ENCODE data around the gene AICDA. TPM values are rescaled to one million over a fixed set of nuclear protein-coding genes. Genes with fewer than 3 reads are reported as not detected.
A peak's percentile ranks its signal among the peaks of the same experiment; 100 is the strongest.
"Not testable (repeated sequence)": the region's sequence is repeated elsewhere in the genome, so short reads cannot be mapped to it uniquely, and the experiment has no call there.

Gene AICDA
- total and polyA plus RNA-seq, 5 donors from 2014 or later: not detected

- H3K9me3 ChIP-seq (ENCODE audit: control insufficient read depth in 2 of 2, low read length in 2 of 2); H3K4me3 ChIP-seq (ENCODE audit: low read depth, low read length); H3K27ac ChIP-seq (ENCODE audit: insufficient read depth, low read length, poor library complexity, severe bottlenecking); H3K4me1 ChIP-seq (ENCODE audit: control insufficient read depth, insufficient read depth, low read length, poor library complexity, severe bottlenecking); DNase-seq; ATAC-seq (ENCODE audit: low read depth in 2 of 2); H3K4me1 Mint-ChIP-seq; H3K36me3 ChIP-seq (ENCODE audit: control insufficient read depth, insufficient read depth, low read length); H3K9me3 Mint-ChIP-seq; H3K27me3 ChIP-seq (ENCODE audit: control insufficient read depth, insufficient read depth, low read length); H3K4me3 Mint-ChIP-seq; H3K27me3 Mint-ChIP-seq: not testable (repeated sequence)
- Mint-ChIP-seq H3K27ac (peak overlapping the region in 1 of 3 donors; percentile 20), H3K36me3 (peaks cover 10% of the 10 kb centered on the region)
Observed at GRCh38 chr12:8636007-8636346, 23.3 kb upstream of the AICDA start.

- not testable (repeated sequence) for H3K27ac ChIP-seq (ENCODE audit: insufficient read depth, low read length, poor library complexity, severe bottlenecking); H3K4me3 ChIP-seq (ENCODE audit: low read depth, low read length); ATAC-seq (ENCODE audit: low read depth in 2 of 2); H3K36me3 ChIP-seq (ENCODE audit: control insufficient read depth, insufficient read depth, low read length); H3K4me1 Mint-ChIP-seq; H3K9me3 ChIP-seq (ENCODE audit: control insufficient read depth in 2 of 2, low read length in 2 of 2); DNase-seq; H3K4me1 ChIP-seq (ENCODE audit: control insufficient read depth, insufficient read depth, low read length, poor library complexity, severe bottlenecking); H3K4me3 Mint-ChIP-seq; H3K9me3 Mint-ChIP-seq; H3K27ac Mint-ChIP-seq; H3K27me3 ChIP-seq (ENCODE audit: control insufficient read depth, insufficient read depth, low read length); H3K27me3 Mint-ChIP-seq
- peaks cover 12% of the 10 kb centered on the region for H3K36me3 Mint-ChIP-seq
Observed at GRCh38 chr12:8635342-8636006, 22.8 kb upstream of the AICDA start.

GRCh38 chr12:8630131-8630530 is 17.5 kb upstream of the AICDA start:
- Histone ChIP-seq H3K27me3 (ENCODE audit: control insufficient read depth, insufficient read depth, low read length) (no peaks in the 10 kb centered on the region), H3K4me1 (ENCODE audit: control insufficient read depth, insufficient read depth, low read length, poor library complexity, severe bottlenecking) (no peaks in the 10 kb centered on the region), H3K36me3 (ENCODE audit: control insufficient read depth, insufficient read depth, low read length) (no peaks in the 10 kb centered on the region), H3K27ac (ENCODE audit: insufficient read depth, low read length, poor library complexity, severe bottlenecking) (no peak overlapping the region), H3K9me3 (ENCODE audit: control insufficient read depth in 2 of 2, low read length in 2 of 2) (no peaks in the 10 kb centered on the region), H3K4me3 (ENCODE audit: low read depth, low read length) (no peak overlapping the region)
- Mint-ChIP-seq H3K9me3 (peaks cover 0 to 2% (median 0%) of the 10 kb centered on the region in 7 donors), H3K4me3 (no peak overlapping the region), H3K27ac (no peak overlapping the region), H3K27me3 (peaks cover 6% of the 10 kb centered on the region), H3K36me3 (peaks cover 12% of the 10 kb centered on the region), H3K4me1 (peaks cover 0 to 5% (median 0%) of the 10 kb centered on the region in 4 donors)
- ATAC-seq (ENCODE audit: low read depth in 2 of 2) (no peak), DNase-seq (no peak)

GRCh38 chr12:8629486-8630033 is 16.9 kb upstream of the AICDA start:
- no peak overlapping the region for H3K4me3 ChIP-seq (ENCODE audit: low read depth, low read length)
- H3K4me3 Mint-ChIP-seq: no peak overlapping the region
- peaks cover 0 to 5% (median 0%) of the 10 kb centered on the region in 4 donors for H3K4me1 Mint-ChIP-seq
- no peaks in the 10 kb centered on the region for H3K36me3 ChIP-seq (ENCODE audit: control insufficient read depth, insufficient read depth, low read length)
- peaks cover 6% of the 10 kb centered on the region for H3K27me3 Mint-ChIP-seq
- peaks cover 9% of the 10 kb centered on the region for H3K36me3 Mint-ChIP-seq
- DNase-seq: no peak
- H3K27me3 ChIP-seq (ENCODE audit: control insufficient read depth, insufficient read depth, low read length): no peaks in the 10 kb centered on the region
- H3K9me3 Mint-ChIP-seq: peaks cover 0 to 2% (median 0%) of the 10 kb centered on the region in 7 donors
- no peaks in the 10 kb centered on the region for H3K9me3 ChIP-seq (ENCODE audit: control insufficient read depth in 2 of 2, low read length in 2 of 2)
- no peak for ATAC-seq (ENCODE audit: low read depth in 2 of 2)
- H3K27ac Mint-ChIP-seq: no peak overlapping the region
- H3K4me1 ChIP-seq (ENCODE audit: control insufficient read depth, insufficient read depth, low read length, poor library complexity, severe bottlenecking): no peaks in the 10 kb centered on the region
- no peak overlapping the region for H3K27ac ChIP-seq (ENCODE audit: insufficient read depth, low read length, poor library complexity, severe bottlenecking)

- Histone ChIP-seq H3K4me3 (ENCODE audit: low read depth, low read length) (no peak overlapping the region), H3K27me3 (ENCODE audit: control insufficient read depth, insufficient read depth, low read length) (no peaks in the 10 kb centered on the region), H3K27ac (ENCODE audit: insufficient read depth, low read length, poor library complexity, severe bottlenecking) (no peak overlapping the region), H3K9me3 (ENCODE audit: control insufficient read depth in 2 of 2, low read length in 2 of 2) (no peaks in the 10 kb centered on the region), H3K36me3 (ENCODE audit: control insufficient read depth, insufficient read depth, low read length) (no peaks in the 10 kb centered on the region), H3K4me1 (ENCODE audit: control insufficient read depth, insufficient read depth, low read length, poor library complexity, severe bottlenecking) (no peaks in the 10 kb centered on the region)
- ATAC-seq (ENCODE audit: low read depth in 2 of 2): no peak
- Mint-ChIP-seq H3K27ac (no peak overlapping the region), H3K9me3 (peaks cover 0 to 2% (median 0%) of the 10 kb centered on the region in 7 donors), H3K4me1 (peaks cover 0 to 5% (median 0%) of the 10 kb centered on the region in 4 donors), H3K36me3 (peaks cover 5% of the 10 kb centered on the region), H3K27me3 (peaks cover 6% of the 10 kb centered on the region), H3K4me3 (no peak overlapping the region)
- no peak for DNase-seq
Observed at GRCh38 chr12:8628731-8629130, 16.1 kb upstream of the AICDA start.

- not testable (repeated sequence) for H3K27ac ChIP-seq (ENCODE audit: insufficient read depth, low read length, poor library complexity, severe bottlenecking); H3K36me3 ChIP-seq (ENCODE audit: control insufficient read depth, insufficient read depth, low read length); DNase-seq; H3K36me3 Mint-ChIP-seq; ATAC-seq (ENCODE audit: low read depth in 2 of 2); H3K27me3 Mint-ChIP-seq; H3K4me1 ChIP-seq (ENCODE audit: control insufficient read depth, insufficient read depth, low read length, poor library complexity, severe bottlenecking); H3K27me3 ChIP-seq (ENCODE audit: control insufficient read depth, insufficient read depth, low read length); H3K9me3 ChIP-seq (ENCODE audit: control insufficient read depth in 2 of 2, low read length in 2 of 2); H3K4me3 Mint-ChIP-seq; H3K27ac Mint-ChIP-seq; H3K9me3 Mint-ChIP-seq; H3K4me1 Mint-ChIP-seq; H3K4me3 ChIP-seq (ENCODE audit: low read depth, low read length)
Observed at GRCh38 chr12:8624750-8625149, 12.1 kb upstream of the AICDA start.

GRCh38 chr12:8622646-8623045 is 10.0 kb upstream of the AICDA start:
- Histone ChIP-seq H3K4me1 (ENCODE audit: control insufficient read depth, insufficient read depth, low read length, poor library complexity, severe bottlenecking) (no peaks in the 10 kb centered on the region), H3K4me3 (ENCODE audit: low read depth, low read length) (no peak overlapping the region), H3K9me3 (ENCODE audit: control insufficient read depth in 2 of 2, low read length in 2 of 2) (no peaks in the 10 kb centered on the region), H3K27me3 (ENCODE audit: control insufficient read depth, insufficient read depth, low read length) (no peaks in the 10 kb centered on the region), H3K27ac (ENCODE audit: insufficient read depth, low read length, poor library complexity, severe bottlenecking) (no peak overlapping the region), H3K36me3 (ENCODE audit: control insufficient read depth, insufficient read depth, low read length) (no peaks in the 10 kb centered on the region)
- Mint-ChIP-seq H3K9me3 (peaks cover 0 to 3% (median 0%) of the 10 kb centered on the region in 7 donors), H3K27ac (no peak overlapping the region), H3K4me3 (no peak overlapping the region), H3K27me3 (no peaks in the 10 kb centered on the region), H3K36me3 (no peaks in the 10 kb centered on the region), H3K4me1 (no peaks in the 10 kb centered on the region)
- no peak for ATAC-seq (ENCODE audit: low read depth in 2 of 2)
- no peak for DNase-seq

GRCh38 chr12:8615206-8615605 is 2.5 kb upstream of the AICDA start:
- Mint-ChIP-seq H3K27me3 (peaks cover 4% of the 10 kb centered on the region), H3K27ac (no peak overlapping the region), H3K9me3 (peaks cover 0 to 2% (median 0%) of the 10 kb centered on the region in 7 donors), H3K4me3 (no peak overlapping the region), H3K4me1 (peaks cover 0 to 6% (median 3%) of the 10 kb centered on the region in 4 donors), H3K36me3 (no peaks in the 10 kb centered on the region)
- Histone ChIP-seq H3K36me3 (ENCODE audit: control insufficient read depth, insufficient read depth, low read length) (no peaks in the 10 kb centered on the region), H3K4me3 (ENCODE audit: low read depth, low read length) (no peak overlapping the region), H3K4me1 (ENCODE audit: control insufficient read depth, insufficient read depth, low read length, poor library complexity, severe bottlenecking) (peaks cover 5% of the 10 kb centered on the region), H3K9me3 (ENCODE audit: control insufficient read depth in 2 of 2, low read length in 2 of 2) (no peaks in the 10 kb centered on the region), H3K27ac (ENCODE audit: insufficient read depth, low read length, poor library complexity, severe bottlenecking) (no peak overlapping the region), H3K27me3 (ENCODE audit: control insufficient read depth, insufficient read depth, low read length) (no peaks in the 10 kb centered on the region)
- ATAC-seq (ENCODE audit: low read depth in 2 of 2): no peak
- DNase-seq: no peak

All from CD4-positive, CD25-positive, alpha-beta regulatory T cell (primary cell).